ENCODE data around the gene KIF26B.

DNA sequence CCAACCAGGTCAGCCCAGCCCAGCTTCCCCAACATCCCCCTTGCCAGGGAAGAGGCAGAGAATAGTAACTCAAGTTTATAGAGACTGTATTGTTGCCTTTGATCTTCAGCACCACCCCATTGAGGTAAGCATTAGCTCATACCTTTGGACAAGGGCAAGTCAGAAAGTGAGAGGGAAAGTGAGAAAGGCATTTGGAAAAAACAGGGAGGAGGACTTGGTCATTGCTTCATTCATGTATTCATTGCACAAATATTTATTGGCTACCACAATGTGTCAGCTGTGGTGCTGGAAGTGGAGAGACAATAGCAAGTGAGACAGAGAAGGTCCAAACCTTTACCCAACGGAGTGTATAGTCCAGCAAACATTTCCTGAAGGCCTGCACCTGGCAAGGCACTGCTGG, 561.2 kb downstream of the KIF26B start:
- TF ChIP-seq, protein P1, sequence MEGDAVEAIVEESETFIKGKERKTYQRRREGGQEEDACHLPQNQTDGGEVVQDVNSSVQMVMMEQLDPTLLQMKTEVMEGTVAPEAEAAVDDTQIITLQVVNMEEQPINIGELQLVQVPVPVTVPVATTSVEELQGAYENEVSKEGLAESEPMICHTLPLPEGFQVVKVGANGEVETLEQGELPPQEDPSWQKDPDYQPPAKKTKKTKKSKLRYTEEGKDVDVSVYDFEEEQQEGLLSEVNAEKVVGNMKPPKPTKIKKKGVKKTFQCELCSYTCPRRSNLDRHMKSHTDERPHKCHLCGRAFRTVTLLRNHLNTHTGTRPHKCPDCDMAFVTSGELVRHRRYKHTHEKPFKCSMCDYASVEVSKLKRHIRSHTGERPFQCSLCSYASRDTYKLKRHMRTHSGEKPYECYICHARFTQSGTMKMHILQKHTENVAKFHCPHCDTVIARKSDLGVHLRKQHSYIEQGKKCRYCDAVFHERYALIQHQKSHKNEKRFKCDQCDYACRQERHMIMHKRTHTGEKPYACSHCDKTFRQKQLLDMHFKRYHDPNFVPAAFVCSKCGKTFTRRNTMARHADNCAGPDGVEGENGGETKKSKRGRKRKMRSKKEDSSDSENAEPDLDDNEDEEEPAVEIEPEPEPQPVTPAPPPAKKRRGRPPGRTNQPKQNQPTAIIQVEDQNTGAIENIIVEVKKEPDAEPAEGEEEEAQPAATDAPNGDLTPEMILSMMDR (IDR thresholded peaks at IDR 0.05; ENCODE audit: low read depth, low read length), result no peak
- no peak for TF ChIP-seq EZH2phosphoT487 (IDR thresholded peaks at IDR 0.05; ENCODE audit: low read depth)

Data from OCI-LY3 (cell line).